SK-N-SH (cell line): Measurements from ENCODE around the gene RTN3. TPM values are rescaled to one million over a fixed set of nuclear protein-coding genes. Genes with fewer than 3 reads are reported as not detected.

ENCODE experiments used
- CTCF ChIA-PET: fragments of 300-600, 350-600 bp; formaldehyde crosslinking; extraction: SDS; loops from one replicate; lab custom pipeline; 2021; lab: Yijun Ruan, JAX
- POLR2A ChIA-PET: fragments of 350-600 bp; sonication (Branson Sonifier 250); formaldehyde crosslinking; extraction: SDS; loops from one replicate; lab custom pipeline; 2020; ENCODE audit warnings: antibody characterized with exemption, inconsistent platforms; lab: Yijun Ruan, JAX
- DNase-seq: peaks from one replicate; pipeline ENCODE4 v3.0.0; 2012
- H2AFZ ChIP-seq: fragments of 200-600 bp; sonication (generic); 2 replicates; pipeline ENCODE4 v1.8.1; 2016; ENCODE audit warnings: antibody characterized with exemption, mild to moderate bottlenecking, low read depth
- H3F3A ChIP-seq: fragments of 200-600 bp; sonication (generic); replicated peaks from 2 replicates; pipeline ENCODE3; 2016; ENCODE audit warnings: antibody characterized with exemption, mild to moderate bottlenecking; ENCODE audit not compliant: insufficient read depth
- H3K27ac ChIP-seq, 2 experiments: fragments of 200-500 bp in 1 of 2; fragments of 200-600 bp in 1 of 2; sonication (Bioruptor generic) in 1 of 2; sonication (generic), shearing (Covaris generic) in 1 of 2; 2 replicates each; pipeline versions ENCODE4 v1.5.1 to v1.6.1; 2014 to 2016; ENCODE audit warnings: low read depth in 2 of 2, inconsistent platforms in 1 of 2, low read length in 1 of 2, mild to moderate bottlenecking in 1 of 2, mixed read lengths in 1 of 2
- H3K27me3 ChIP-seq: fragments of 200-600 bp; sonication (generic), shearing (Covaris generic); 2 replicates; pipeline ENCODE4 v1.6.1; 2016; ENCODE audit warnings: mixed run types; ENCODE audit not compliant: insufficient read depth
- H3K36me3 ChIP-seq, 2 experiments: fragments of 200-500 bp in 1 of 2; fragments of 200-600 bp in 1 of 2; sonication (Bioruptor generic) in 1 of 2; sonication (generic) in 1 of 2; replicated peaks in 1 of 2; 2 replicates each; pipeline versions ENCODE3 to v1.5.1; 2014 to 2016; ENCODE audit warnings: low read length in 1 of 2, mild to moderate bottlenecking in 1 of 2; ENCODE audit not compliant: insufficient read depth in 2 of 2, control insufficient read depth in 1 of 2
- H3K4me1 ChIP-seq, 2 experiments: fragments of 200-500 bp in 1 of 2; fragments of 200-600 bp in 1 of 2; sonication (Bioruptor generic) in 1 of 2; sonication (generic), shearing (Covaris generic) in 1 of 2; 2 replicates each; pipeline versions ENCODE4 v1.5.1 to v1.6.1; 2014 to 2016; ENCODE audit warnings: low read depth in 1 of 2, low read length in 1 of 2, mixed run types in 1 of 2; ENCODE audit not compliant: insufficient read depth in 2 of 2, control insufficient read depth in 1 of 2
- H3K4me2 ChIP-seq: fragments of 200-600 bp; sonication (generic), shearing (Covaris generic); 2 replicates; pipeline ENCODE4 v1.6.1; 2017; ENCODE audit warnings: mixed run types
- H3K4me3 ChIP-seq, 2 experiments: fragments of 200-500 bp in 1 of 2; fragments of 200-600 bp in 1 of 2; sonication (Bioruptor generic) in 1 of 2; sonication (generic), shearing (Covaris generic) in 1 of 2; 2 replicates each; pipeline versions ENCODE4 v1.5.1 to v1.8.1; 2014 to 2016; ENCODE audit warnings: low read depth in 2 of 2, inconsistent platforms in 1 of 2, low read length in 1 of 2, mild to moderate bottlenecking in 1 of 2, mixed read lengths in 1 of 2, moderate library complexity in 1 of 2
- H3K79me2 ChIP-seq: fragments of 200-600 bp; sonication (generic); 2 replicates; pipeline ENCODE4 v1.8.1; 2017; ENCODE audit warnings: mild to moderate bottlenecking; ENCODE audit not compliant: insufficient read depth
- H3K9ac ChIP-seq: fragments of 200-600 bp; sonication (generic); 2 replicates; pipeline ENCODE4 v1.6.1; 2017; ENCODE audit warnings: mixed run types
- H3K9me2 ChIP-seq: fragments of 200-600 bp; sonication (generic); 2 replicates; pipeline ENCODE4 v1.6.1; 2017; ENCODE audit warnings: mixed run types
- H3K9me3 ChIP-seq: fragments of 200-600 bp; sonication (generic); 2 replicates; pipeline ENCODE4 v1.6.1; 2017; ENCODE audit warnings: mixed run types, mild to moderate bottlenecking, moderate library complexity
- H4K20me1 ChIP-seq: fragments of 200-600 bp; sonication (generic); 2 replicates; pipeline ENCODE4 v1.6.1; 2017; ENCODE audit warnings: mild to moderate bottlenecking, mixed run types; ENCODE audit not compliant: insufficient read depth
- CHD2 ChIP-seq: fragments of 150-350 bp; IDR thresholded peaks from 2 replicates; pipeline ENCODE4 v1.6.1; 2018; ENCODE audit warnings: low read length; ENCODE audit not compliant: partially characterized antibody
- ELF1 ChIP-seq: IDR thresholded peaks from 2 replicates; pipeline ENCODE4 v1.4.0; 2012
- EZH2phosphoT487 ChIP-seq: fragments of 200-600 bp; sonication (generic); IDR thresholded peaks from 2 replicates; pipeline ENCODE4 v1.6.1; 2017; ENCODE audit warnings: low read depth, mixed run types, mild to moderate bottlenecking, antibody characterized with exemption, moderate library complexity, borderline replicate concordance
- FOSL2 ChIP-seq: IDR thresholded peaks from 2 replicates; pipeline ENCODE4 v1.4.0; 2012; ENCODE audit warnings: low read depth, mild to moderate bottlenecking, moderate library complexity, borderline replicate concordance
- FOXJ3 ChIP-seq: sonication (generic); formaldehyde crosslinking; IDR thresholded peaks from 2 replicates; pipeline ENCODE4 v1.5.1; 2020; ENCODE audit warnings: mild to moderate bottlenecking, missing genetic modification reagents
- FOXM1 ChIP-seq: IDR thresholded peaks from 2 replicates; pipeline ENCODE4 v1.4.0; 2012; ENCODE audit warnings: low read depth, mild to moderate bottlenecking
- GABPA ChIP-seq: IDR thresholded peaks from 2 replicates; pipeline ENCODE4 v1.4.0; 2012; ENCODE audit warnings: low read depth, mild to moderate bottlenecking
- GATA2 ChIP-seq: sonication (generic); formaldehyde crosslinking; IDR thresholded peaks from 2 replicates; pipeline ENCODE4 v1.5.0; 2020; ENCODE audit warnings: mild to moderate bottlenecking, missing genetic modification reagents
- JUND ChIP-seq: IDR thresholded peaks from 2 replicates; pipeline ENCODE4 v1.4.0; 2012
- MEF2A ChIP-seq: IDR thresholded peaks from 2 replicates; pipeline ENCODE4 v1.4.0; 2012; ENCODE audit warnings: low read depth, borderline replicate concordance
- NFIC ChIP-seq: IDR thresholded peaks from 2 replicates; pipeline ENCODE4 v1.4.0; 2012; ENCODE audit warnings: borderline replicate concordance
- PBX3 ChIP-seq: IDR thresholded peaks from 2 replicates; pipeline ENCODE4; 2012
- POLR2AphosphoS5 ChIP-seq: IDR thresholded peaks from 2 replicates; pipeline ENCODE4 v1.6.1; 2012; ENCODE audit warnings: low read depth, low read length
- RCOR1 ChIP-seq: fragments of 150-350 bp; IDR thresholded peaks from 2 replicates; pipeline ENCODE4 v1.6.1; 2017; ENCODE audit warnings: antibody characterized with exemption, low read length
- SIN3A ChIP-seq: IDR thresholded peaks from 2 replicates; pipeline ENCODE4 v1.6.1; 2012; ENCODE audit warnings: low read depth, mild to moderate bottlenecking, low read length, moderate library complexity, borderline replicate concordance
- SMC3 ChIP-seq: IDR thresholded peaks from 2 replicates; pipeline ENCODE4 v1.6.1; 2012; ENCODE audit warnings: low read depth, low read length, improper control_type of control experiment
- TCF12 ChIP-seq: IDR thresholded peaks from 2 replicates; pipeline ENCODE4 v1.4.0; 2012
- TEAD4 ChIP-seq: IDR thresholded peaks from 2 replicates; pipeline ENCODE4 v1.4.0; 2012; ENCODE audit warnings: mild to moderate bottlenecking, borderline replicate concordance; ENCODE audit not compliant: insufficient read depth
- USF1 ChIP-seq: IDR thresholded peaks from 2 replicates; pipeline ENCODE4 v1.4.0; 2012; ENCODE audit warnings: low read depth, borderline replicate concordance
- YY1 ChIP-seq: IDR thresholded peaks from 2 replicates; pipeline ENCODE4 v1.4.0; 2012; ENCODE audit warnings: low read depth, mild to moderate bottlenecking
- WGBS: methylation state at CpG from one replicate; pipeline ENCODE4 v1.1.6; 2017; ENCODE audit warnings: low lambda C conversion rate; 5-methylcytosine and 5-hydroxymethylcytosine counted together
- polyA plus RNA-seq, 3 experiments: library from polyadenylated mRNA; depleted of rRNA; stranded (reverse); fragments of >200 nt; gene quantifications; 2 replicates each; pipeline ENCODE4 v1.2.3, GENCODE V29; 2012
- TF ChIP-seq, protein P1 (sequence below): fragments of 150-350 bp; IDR thresholded peaks from 2 replicates; pipeline ENCODE4 v1.6.1; 2016; ENCODE audit warnings: mild to moderate bottlenecking, low read depth, low read length
- TF ChIP-seq, protein P2 (sequence below): fragments of 150-350 bp; IDR thresholded peaks from 2 replicates; pipeline ENCODE4 v1.6.1; 2017; ENCODE audit warnings: antibody characterized with exemption, low read length, low read depth, borderline replicate concordance
- TF ChIP-seq, protein P3 (sequence below): IDR thresholded peaks from 2 replicates; pipeline ENCODE4 v1.4.0; 2012; ENCODE audit warnings: low read depth

Gene RTN3
- polyA plus RNA-seq, 1 of the 3 experiments (the other 2 are of a cell fraction), result 52.7 TPM

GRCh38 chr11:63663809-63664208 is 17.5 kb upstream of the RTN3 start (continued):
- TF ChIP-seq, protein P1, sequence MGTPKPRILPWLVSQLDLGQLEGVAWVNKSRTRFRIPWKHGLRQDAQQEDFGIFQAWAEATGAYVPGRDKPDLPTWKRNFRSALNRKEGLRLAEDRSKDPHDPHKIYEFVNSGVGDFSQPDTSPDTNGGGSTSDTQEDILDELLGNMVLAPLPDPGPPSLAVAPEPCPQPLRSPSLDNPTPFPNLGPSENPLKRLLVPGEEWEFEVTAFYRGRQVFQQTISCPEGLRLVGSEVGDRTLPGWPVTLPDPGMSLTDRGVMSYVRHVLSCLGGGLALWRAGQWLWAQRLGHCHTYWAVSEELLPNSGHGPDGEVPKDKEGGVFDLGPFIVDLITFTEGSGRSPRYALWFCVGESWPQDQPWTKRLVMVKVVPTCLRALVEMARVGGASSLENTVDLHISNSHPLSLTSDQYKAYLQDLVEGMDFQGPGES, result no peak
- TF ChIP-seq MEF2A, result no peak
- TF ChIP-seq, protein P2, sequence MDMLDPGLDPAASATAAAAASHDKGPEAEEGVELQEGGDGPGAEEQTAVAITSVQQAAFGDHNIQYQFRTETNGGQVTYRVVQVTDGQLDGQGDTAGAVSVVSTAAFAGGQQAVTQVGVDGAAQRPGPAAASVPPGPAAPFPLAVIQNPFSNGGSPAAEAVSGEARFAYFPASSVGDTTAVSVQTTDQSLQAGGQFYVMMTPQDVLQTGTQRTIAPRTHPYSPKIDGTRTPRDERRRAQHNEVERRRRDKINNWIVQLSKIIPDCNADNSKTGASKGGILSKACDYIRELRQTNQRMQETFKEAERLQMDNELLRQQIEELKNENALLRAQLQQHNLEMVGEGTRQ, result no peak
- TF ChIP-seq, protein P3, sequence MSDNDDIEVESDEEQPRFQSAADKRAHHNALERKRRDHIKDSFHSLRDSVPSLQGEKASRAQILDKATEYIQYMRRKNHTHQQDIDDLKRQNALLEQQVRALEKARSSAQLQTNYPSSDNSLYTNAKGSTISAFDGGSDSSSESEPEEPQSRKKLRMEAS, result no peak
- TF ChIP-seq GABPA, result no peak
- TF ChIP-seq JUND, result peak; percentile 58
- TF ChIP-seq ELF1, result no peak
- TF ChIP-seq CHD2, result no peak
- no peak for TF ChIP-seq FOXJ3 (CRISPR knock-in tag)

DNA sequence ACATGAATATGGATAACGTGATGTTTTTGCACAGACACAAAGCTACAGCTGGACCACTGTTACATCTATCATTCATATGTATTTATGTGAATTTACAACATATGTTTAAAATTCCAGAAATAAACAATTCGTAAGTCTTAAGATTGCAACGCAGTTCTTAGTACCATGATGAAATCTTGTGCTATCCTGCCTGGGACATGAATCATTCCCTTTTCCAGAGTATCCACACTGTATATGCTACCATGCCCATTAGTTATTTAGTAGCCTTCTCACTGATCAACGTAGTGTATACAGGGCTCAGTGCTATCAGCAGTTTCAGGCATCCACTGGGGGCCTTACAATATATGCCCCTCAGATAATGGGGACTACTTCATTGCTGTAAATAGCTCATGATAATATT is 14.4 kb upstream of the RTN3 start:
- POLR2A ChIA-PET, result no interaction called here
- Histone ChIP-seq H3K27ac (peak overlapping the region in 1 of 2 experiments; percentile 85; a peak in 2 of 4 replicates), H3F3A (peaks cover 30% of the 10 kb centered on the region), H3K27me3 (no peaks in the 10 kb centered on the region), H2AFZ (no peak overlapping the region), H3K4me3 (no peak overlapping the region)
- CTCF ChIA-PET, result interaction anchor here (0.6 kb wide), 1 partner anchor 70 kb away, joined by 3 read pairs; no protein-coding TSS in a partner anchor
- TF ChIP-seq SIN3A (no peak), SMC3 (no peak), RCOR1 (no peak), TCF12 (no peak), GATA2 (CRISPR knock-in tag) (no peak), FOSL2 (no peak), YY1 (no peak), EZH2phosphoT487 (no peak), TEAD4 (no peak), GABPA (no peak), PBX3 (no peak), USF1 (no peak), POLR2AphosphoS5 (no peak), CHD2 (no peak), FOXM1 (no peak), FOXJ3 (CRISPR knock-in tag) (no peak), NFIC (no peak)
- TF ChIP-seq, protein P3, result no peak
- TF ChIP-seq, all 33 proteins: peak for 0
- no peak overlapping the region for H3K9ac ChIP-seq
- no peaks in the 10 kb centered on the region for H3K9me3 ChIP-seq
- H3K79me2 ChIP-seq, result peaks cover 88% of the 10 kb centered on the region
- 83% methylated on average over 4 of the region's 4 CpGs for WGBS
- peaks cover 40% of the 10 kb centered on the region for H4K20me1 ChIP-seq
- H3K4me1 ChIP-seq, result peaks cover 2 to 46% of the 10 kb centered on the region in 2 experiments
- peaks cover 0 to 12% of the 10 kb centered on the region in 2 experiments for H3K36me3 ChIP-seq
- DNase-seq, result no peak
- H3K4me2 ChIP-seq, result peak overlapping the region; percentile 90; the same call in 1 of the 2 replicates
- no peaks in the 10 kb centered on the region for H3K9me2 ChIP-seq
